ENCODE data around the gene HMX1.

The HMX1 gene

GRCh38 chr4:8817096-8817812 lies 54.4 kb downstream of the HMX1 start:
- DNase-seq = no peak
